GM10266 (cell line): Measurements from ENCODE around the gene ADARB2.
A peak's percentile ranks its signal among the peaks of the same experiment; 100 is the strongest.

Experiments
- DNase-seq: peaks from one replicate; pipeline ENCODE4 v3.0.0; 2012; ENCODE audit errors: extremely low spot score
- TF ChIP-seq, protein P1 (sequence below): IDR thresholded peaks from 2 replicates; pipeline ENCODE4 v1.5.1; 2012; ENCODE audit warnings: mild to moderate bottlenecking, low read depth; ENCODE audit not compliant: control insufficient read depth, insufficient read depth; ENCODE audit errors: missing control alignments

Gene ADARB2

DNA sequence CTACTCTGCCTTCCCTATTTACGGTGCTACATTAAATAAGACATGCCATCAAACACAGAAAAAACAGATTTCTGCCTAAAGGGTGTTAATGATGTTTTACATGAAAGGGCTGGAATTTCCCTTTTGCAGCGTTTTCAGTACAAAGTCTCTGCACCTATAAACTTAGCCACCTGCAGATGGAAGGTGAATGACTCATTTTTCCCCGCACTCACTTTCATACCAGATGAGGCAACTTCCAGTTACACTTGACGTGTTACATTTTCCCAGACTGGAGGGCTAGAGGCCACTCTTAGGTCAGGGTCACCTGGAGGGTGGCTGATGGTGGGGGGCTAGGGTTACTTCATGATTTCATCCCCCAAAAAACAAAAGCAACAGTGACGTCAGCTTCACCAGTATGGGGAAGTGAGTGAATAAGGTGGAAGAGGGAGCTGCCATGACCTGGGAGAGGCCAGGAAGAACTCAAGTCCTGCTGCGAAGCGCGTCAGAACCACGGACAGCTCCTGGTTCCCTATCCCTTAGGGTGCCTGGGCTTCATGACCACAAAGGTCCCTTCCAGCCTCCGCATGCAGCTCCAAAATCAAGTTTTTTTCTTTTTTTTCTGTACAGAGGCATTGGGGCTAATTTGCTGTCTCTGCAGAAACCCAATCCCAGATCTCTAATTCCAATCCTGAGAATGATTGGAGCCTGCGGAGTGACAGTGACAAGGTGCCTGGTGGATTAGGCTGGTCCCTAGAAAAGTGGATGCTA, 94.0 kb downstream of the ADARB2 start:
- TF ChIP-seq, protein P1, sequence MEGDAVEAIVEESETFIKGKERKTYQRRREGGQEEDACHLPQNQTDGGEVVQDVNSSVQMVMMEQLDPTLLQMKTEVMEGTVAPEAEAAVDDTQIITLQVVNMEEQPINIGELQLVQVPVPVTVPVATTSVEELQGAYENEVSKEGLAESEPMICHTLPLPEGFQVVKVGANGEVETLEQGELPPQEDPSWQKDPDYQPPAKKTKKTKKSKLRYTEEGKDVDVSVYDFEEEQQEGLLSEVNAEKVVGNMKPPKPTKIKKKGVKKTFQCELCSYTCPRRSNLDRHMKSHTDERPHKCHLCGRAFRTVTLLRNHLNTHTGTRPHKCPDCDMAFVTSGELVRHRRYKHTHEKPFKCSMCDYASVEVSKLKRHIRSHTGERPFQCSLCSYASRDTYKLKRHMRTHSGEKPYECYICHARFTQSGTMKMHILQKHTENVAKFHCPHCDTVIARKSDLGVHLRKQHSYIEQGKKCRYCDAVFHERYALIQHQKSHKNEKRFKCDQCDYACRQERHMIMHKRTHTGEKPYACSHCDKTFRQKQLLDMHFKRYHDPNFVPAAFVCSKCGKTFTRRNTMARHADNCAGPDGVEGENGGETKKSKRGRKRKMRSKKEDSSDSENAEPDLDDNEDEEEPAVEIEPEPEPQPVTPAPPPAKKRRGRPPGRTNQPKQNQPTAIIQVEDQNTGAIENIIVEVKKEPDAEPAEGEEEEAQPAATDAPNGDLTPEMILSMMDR, result no peak
- peak; percentile 44 for DNase-seq

DNA sequence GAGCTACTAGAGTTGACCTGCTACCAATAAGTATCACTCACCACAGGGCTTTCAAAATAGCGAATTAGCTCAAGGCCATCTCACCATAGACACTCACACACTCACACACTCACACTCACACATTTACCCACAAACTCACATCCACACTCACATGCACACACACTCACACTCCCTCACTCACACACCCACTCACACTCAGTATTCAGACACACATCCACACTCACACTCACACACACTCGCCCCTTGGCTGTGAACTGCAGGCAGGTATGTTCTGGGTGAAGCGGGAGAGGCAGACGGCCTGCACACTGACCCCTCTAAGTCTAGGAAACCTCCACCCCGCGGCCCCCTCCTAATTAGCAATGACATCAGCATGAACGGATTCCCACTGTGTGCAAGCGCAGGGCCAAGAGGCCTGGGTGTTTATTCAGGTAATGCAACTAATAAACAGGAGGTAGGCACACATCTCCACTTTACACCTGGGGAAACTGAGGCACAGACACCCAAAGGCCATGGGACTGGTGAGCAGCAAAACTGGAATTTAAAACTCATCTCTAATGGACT, 94.6 kb downstream of the ADARB2 start:
- no peak for DNase-seq
- TF ChIP-seq, protein P1, result no peak

DNA sequence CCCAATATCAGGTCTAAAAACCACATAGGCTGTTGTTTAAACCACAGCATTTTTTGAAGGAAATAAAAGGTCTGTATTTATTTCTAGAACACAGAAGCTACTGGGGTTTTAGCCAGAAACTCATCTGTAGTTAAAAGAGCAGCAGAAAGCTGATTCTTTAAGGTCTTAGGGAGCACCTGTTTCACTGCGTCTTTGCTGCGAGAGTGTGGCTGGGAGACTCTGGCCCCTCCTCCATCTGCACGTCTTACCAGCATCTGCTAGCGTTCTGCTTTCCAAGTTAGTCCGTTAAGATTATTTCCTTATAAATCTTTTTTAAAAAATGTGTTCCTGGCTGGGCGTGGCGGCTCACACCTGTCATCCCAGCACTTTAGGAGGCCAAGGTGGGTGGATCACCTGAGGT, 95.9 kb downstream of the ADARB2 start:
- TF ChIP-seq, protein P1, result no peak
- DNase-seq, result no peak

DNA sequence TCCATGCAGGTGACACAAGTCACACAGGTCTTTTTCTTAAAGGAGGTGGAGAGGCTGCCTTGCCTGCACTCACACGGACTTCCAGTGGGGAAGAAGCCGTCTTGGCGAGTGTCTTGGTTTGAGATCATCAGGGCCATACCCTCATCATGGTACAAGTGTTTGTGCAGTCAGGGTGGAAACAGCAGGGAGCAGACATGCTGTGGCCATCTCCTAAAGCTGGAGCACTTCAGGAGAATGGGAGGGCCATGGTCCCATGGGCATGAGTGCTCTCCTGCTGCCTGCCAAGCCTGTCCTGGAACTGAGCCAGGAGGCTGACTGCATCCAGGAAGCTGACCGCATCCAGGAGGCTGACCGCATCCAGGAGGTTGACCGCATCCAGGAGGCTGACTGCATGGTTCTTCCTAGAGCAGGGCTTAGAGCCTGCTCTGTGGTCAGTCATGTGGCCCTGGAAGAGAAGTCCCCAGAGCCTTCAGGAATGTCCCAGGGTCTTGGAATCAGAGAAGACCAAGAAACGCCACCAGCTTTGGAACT, 98.4 kb downstream of the ADARB2 start:
- no peak for DNase-seq

DNA sequence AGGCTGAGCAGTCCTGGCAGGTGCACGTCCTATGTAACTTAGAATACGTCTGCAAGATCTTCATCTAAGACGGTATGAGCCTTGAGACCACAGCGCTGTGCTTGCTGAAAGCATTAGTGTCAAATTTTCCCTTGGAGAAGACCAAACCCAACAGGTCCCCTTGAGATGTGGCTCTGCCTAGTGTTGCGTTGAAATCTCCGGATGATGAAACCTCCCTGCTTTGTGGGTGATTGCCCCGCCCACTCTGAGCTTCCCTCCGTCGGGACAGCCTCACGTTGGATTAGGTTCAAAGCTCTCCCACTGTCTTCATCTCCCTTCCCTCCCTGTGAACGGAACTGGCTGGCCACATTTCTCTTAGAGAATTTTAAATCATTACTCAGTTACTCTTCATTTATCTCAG, 102.0 kb downstream of the ADARB2 start:
- no peak for DNase-seq

More for the DNA sequence above, 98.4 kb downstream of the ADARB2 start:
- TF ChIP-seq, protein P1, result no peak

DNA sequence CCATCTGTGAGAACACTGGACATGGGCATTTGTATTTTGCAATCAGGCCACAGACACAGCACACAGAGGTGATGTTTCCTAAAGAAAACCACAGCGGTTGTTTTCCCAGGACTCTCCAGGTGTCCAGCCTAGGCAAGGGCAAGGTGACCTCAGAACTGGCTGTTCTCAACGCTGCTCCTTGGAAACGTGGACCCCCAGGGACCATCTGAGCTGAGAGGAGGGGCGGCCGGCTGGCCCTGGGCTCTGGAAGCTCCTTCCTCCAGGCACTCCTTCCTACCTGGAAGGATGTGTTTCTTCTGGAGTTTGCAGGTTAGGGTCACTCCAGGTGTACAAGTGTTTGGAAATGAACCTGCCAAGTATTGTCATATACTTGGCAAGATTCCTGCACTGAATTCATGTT, 103.1 kb downstream of the ADARB2 start:
- no peak for DNase-seq
- TF ChIP-seq, protein P1, result no peak

More for the DNA sequence above, 102.0 kb downstream of the ADARB2 start:
- TF ChIP-seq, protein P1, result no peak

DNA sequence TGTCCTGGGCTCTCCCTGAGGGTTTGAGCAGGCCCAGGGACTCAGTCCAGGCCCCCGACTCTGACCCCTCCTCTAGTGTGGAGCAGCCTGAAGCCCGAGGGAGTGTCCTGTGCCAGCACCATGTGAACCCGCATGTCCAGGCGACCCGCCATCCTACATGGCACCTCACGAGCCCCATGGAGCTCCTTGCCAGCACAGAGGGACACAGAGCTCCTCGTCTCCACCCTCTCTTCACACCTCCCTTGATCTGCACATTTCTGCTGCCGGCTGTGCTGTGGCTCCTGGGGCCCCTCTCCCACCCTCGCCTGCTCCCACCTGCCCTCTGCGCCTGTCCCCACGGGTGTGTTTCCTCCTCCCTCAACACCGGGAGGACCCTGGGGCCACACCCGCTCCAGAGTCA, 103.5 kb downstream of the ADARB2 start:
- no peak for DNase-seq
- TF ChIP-seq, protein P1, result no peak
